Right atrium auricular region (tissue), 2 donors: ENCODE measurements around the gene IQGAP2. TPM values are rescaled to one million over a fixed set of nuclear protein-coding genes. Genes with fewer than 3 reads are reported as not detected.

Experiments
- DNase-seq: peaks from one replicate; pipeline ENCODE4 v3.0.0-alpha.2; 2019; ENCODE audit warnings: low spot score
- H3K27ac ChIP-seq, 2 donors: fragments of 200-600 bp; sonication (generic); 1 replicate in 1 of 2; 2 replicates in 1 of 2; pipeline ENCODE4 v1.5.1; 2016 to 2019
- H3K27me3 ChIP-seq, 2 donors: fragments of 200-600 bp; sonication (generic); one replicate each; pipeline versions ENCODE4 v1.5.1 to v1.6.0; 2017 to 2019
- H3K36me3 ChIP-seq: fragments of 200-600 bp; sonication (generic); one replicate; pipeline ENCODE4 v1.5.1; 2016
- H3K4me1 ChIP-seq, 2 donors: fragments of 200-600 bp; sonication (generic); one replicate each; pipeline versions ENCODE4 v1.5.1 to v1.6.0; 2017 to 2019
- H3K4me3 ChIP-seq, 2 donors: fragments of 200-600 bp; sonication (generic); 1 replicate in 1 of 2; 2 replicates in 1 of 2; pipeline ENCODE4 v1.5.1; 2017 to 2019; ENCODE audit warnings: mild to moderate bottlenecking in 1 of 2, moderate library complexity in 1 of 2
- H3K9me3 ChIP-seq, 2 donors: fragments of 200-600 bp; sonication (generic); one replicate each; pipeline ENCODE4 v1.5.1; 2019
- total RNA-seq, 2 donors: library from RNA; depleted of rRNA; stranded (reverse); fragments of >200 nt; gene quantifications; one replicate each; pipeline ENCODE4 v1.1.0, GENCODE V29; 2016
- TF ChIP-seq, protein P1 (sequence below), 2 donors: fragments of 200-600 bp; sonication (generic); IDR thresholded peaks; one replicate each; pipeline ENCODE4 v1.5.1; 2019; ENCODE audit warnings: antibody characterized with exemption in 2 of 2

The IQGAP2 gene
- total RNA-seq, 2 donors from 2014 or later: 5.4 to 12.3 TPM

DNA sequence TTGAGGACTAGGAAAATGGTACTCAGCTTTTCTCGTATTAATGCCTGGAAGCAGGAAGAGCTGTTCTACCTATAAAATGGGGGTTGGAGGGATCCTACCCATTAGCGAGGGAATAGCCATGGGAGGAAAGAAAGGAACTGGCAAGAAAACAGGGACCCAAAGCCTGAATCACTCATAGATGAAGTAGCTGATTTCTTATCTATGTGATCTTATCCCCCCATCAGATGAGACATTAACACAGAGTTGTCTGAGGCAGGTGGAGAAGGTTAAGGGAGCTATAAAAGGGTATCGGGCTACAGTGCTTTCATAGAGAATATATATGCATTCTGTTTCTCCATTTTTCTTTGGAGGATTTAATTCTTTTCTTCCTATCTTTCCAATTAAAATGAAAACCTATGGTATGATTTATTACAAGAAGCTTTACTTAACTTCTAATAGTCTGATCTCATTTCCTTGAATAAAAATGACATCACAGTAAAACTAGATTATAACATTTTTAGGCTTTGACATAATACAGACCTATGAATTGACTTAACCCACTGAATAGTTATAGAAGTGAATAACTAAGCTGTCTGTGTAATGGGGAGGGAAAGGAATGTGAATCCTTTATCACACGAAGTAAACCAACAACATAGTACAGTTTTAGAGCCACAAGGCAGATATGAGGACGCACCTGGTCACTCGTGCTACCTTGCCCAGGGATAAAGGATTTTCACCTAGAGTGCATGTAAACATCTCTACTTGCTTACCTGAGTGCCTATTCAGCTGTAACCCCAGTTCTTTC lies 39.0 kb downstream of the IQGAP2 start:
- Histone ChIP-seq H3K4me1 (no peaks in the 10 kb centered on the region), H3K4me3 (no peak overlapping the region), H3K27ac (no peak overlapping the region), H3K9me3 (peaks cover 0 to 5% of the 10 kb centered on the region in 2 donors), H3K27me3 (no peaks in the 10 kb centered on the region), H3K36me3 (no peaks in the 10 kb centered on the region)
- TF ChIP-seq, protein P1, sequence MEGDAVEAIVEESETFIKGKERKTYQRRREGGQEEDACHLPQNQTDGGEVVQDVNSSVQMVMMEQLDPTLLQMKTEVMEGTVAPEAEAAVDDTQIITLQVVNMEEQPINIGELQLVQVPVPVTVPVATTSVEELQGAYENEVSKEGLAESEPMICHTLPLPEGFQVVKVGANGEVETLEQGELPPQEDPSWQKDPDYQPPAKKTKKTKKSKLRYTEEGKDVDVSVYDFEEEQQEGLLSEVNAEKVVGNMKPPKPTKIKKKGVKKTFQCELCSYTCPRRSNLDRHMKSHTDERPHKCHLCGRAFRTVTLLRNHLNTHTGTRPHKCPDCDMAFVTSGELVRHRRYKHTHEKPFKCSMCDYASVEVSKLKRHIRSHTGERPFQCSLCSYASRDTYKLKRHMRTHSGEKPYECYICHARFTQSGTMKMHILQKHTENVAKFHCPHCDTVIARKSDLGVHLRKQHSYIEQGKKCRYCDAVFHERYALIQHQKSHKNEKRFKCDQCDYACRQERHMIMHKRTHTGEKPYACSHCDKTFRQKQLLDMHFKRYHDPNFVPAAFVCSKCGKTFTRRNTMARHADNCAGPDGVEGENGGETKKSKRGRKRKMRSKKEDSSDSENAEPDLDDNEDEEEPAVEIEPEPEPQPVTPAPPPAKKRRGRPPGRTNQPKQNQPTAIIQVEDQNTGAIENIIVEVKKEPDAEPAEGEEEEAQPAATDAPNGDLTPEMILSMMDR (IDR thresholded peaks at IDR 0.05): no peak
- no peak for DNase-seq

DNA sequence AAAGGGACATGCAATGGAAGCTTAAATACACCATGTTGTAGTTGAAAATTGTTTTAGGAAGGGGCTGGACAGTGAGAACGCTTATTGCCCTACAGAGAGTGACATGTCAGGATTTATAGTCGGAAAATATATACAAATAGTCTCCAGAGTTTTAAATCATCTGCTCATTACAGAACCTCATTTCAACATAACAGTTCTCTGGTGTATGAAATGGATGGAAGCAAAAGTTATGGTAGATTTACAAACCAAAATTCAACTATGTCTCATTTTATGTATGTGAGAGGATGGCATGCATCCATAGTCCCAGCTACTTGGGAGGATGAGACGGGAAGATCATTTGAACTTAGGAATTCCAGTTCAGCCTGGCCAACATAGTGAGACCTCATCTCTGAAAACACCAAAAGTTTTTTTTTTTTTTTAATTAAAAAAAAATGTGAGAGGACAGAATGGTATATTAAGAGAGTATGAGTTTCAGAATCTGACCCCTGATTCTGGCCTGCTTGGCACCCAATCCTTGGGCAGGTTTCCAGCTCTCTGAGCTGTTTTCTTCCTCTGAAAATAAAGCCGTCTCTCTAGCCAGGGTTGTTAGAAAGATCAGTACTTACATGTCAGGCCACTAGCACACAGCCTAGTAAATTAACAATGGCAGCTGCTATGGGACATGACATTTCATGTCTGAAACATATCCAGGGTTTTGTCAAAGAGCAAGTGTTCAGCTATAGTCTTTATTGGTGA lies 40.1 kb downstream of the IQGAP2 start:
- H3K27ac ChIP-seq: no peak overlapping the region
- no peaks in the 10 kb centered on the region for H3K27me3 ChIP-seq
- H3K9me3 ChIP-seq: no peaks in the 10 kb centered on the region
- H3K36me3 ChIP-seq: no peaks in the 10 kb centered on the region
- DNase-seq: no peak
- no peaks in the 10 kb centered on the region for H3K4me1 ChIP-seq
- no peak overlapping the region for H3K4me3 ChIP-seq
- TF ChIP-seq, protein P1 (IDR thresholded peaks at IDR 0.05): no peak

DNA sequence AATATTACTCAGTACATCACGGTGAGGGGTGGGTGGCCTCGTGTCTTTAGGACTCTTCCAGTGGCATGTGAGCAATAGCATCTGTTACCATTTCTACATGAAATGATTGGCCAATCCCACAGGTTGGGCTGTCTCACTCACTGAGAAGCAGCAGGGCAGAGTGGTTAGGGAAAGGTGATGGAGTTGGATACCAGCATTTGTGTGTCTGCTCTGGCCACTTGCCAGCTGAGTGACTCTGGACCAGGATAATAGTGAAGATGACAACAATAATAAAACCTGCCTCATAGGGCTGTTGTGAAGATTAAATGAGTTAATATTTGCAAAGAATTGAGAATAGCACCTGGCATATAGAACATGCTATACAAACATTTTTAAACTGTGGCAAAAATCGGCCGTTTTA lies 42.0 kb downstream of the IQGAP2 start:
- Histone ChIP-seq H3K9me3 (no peaks in the 10 kb centered on the region), H3K27me3 (no peaks in the 10 kb centered on the region), H3K36me3 (no peaks in the 10 kb centered on the region), H3K4me3 (no peak overlapping the region), H3K27ac (no peak overlapping the region), H3K4me1 (no peaks in the 10 kb centered on the region)
- TF ChIP-seq, protein P1 (IDR thresholded peaks at IDR 0.05): no peak
- no peak for DNase-seq

DNA sequence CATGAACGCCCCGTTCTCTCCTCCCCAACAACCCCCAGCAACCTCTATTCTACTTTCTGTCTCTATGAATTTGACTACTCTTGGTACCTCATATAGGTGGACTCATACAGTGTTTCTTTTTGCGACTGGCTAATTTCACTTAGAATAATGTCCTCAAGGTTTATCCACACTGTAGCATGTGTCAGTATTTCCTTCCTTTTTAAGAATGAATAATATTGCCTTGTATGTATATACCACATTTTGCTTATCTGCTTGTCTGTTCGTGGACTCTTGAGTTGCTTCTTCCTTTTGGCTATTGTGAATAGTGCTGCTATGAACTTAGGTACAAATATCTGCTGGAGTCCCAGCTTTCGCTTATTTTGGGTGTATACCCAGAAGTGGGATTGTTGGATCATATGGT lies 42.7 kb downstream of the IQGAP2 start:
- Histone ChIP-seq H3K4me1 (no peaks in the 10 kb centered on the region), H3K27me3 (no peaks in the 10 kb centered on the region), H3K36me3 (no peaks in the 10 kb centered on the region), H3K9me3 (no peaks in the 10 kb centered on the region), H3K4me3 (no peak overlapping the region), H3K27ac (no peak overlapping the region)
- TF ChIP-seq, protein P1 (IDR thresholded peaks at IDR 0.05): no peak
- no peak for DNase-seq

DNA sequence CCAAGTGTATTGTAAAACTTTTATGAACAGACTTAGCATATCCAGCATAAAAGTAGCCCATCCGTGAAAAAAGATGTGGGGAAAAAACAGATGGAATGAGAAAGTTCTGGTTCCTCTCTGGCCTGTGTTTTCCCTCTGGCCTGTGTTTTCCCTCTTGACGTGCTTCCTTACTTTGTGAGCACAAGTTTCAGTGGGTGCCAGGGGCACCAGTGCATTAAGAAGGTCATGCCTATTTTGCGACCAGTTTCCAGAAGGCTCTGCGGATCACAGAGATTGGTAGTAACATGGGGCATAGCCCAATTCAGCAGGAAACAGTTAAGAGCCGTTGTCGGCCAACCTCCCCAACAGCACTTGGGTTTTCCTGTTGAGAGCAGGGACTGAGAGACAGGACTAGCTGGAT lies 43.7 kb downstream of the IQGAP2 start:
- TF ChIP-seq, protein P1 (IDR thresholded peaks at IDR 0.05): no peak
- Histone ChIP-seq H3K27me3 (no peaks in the 10 kb centered on the region), H3K9me3 (no peaks in the 10 kb centered on the region), H3K36me3 (no peaks in the 10 kb centered on the region), H3K4me1 (no peaks in the 10 kb centered on the region), H3K27ac (no peak overlapping the region), H3K4me3 (no peak overlapping the region)
- no peak for DNase-seq
